Peyer's patch (tissue), 4 donors: ENCODE results near the gene NOX4. TPM values are rescaled to one million over a fixed set of nuclear protein-coding genes. Genes with fewer than 3 reads are reported as not detected.

ENCODE experiments used
- DNase-seq, 3 donors: peaks; one replicate each; pipeline ENCODE4 v3.0.0-alpha.2; 2017 to 2019
- H3K27ac ChIP-seq, 4 donors: fragments of 200-600 bp; sonication (generic); one replicate each; pipeline ENCODE4 v1.5.1; 2016 to 2019
- H3K27me3 ChIP-seq, 2 donors: fragments of 200-600 bp; sonication (generic); one replicate each; pipeline ENCODE4 v1.5.1; 2019
- H3K36me3 ChIP-seq, 3 donors: fragments of 200-600 bp; sonication (generic); one replicate each; pipeline ENCODE4 v1.5.1; 2016 to 2019
- H3K4me1 ChIP-seq, 4 donors: fragments of 200-600 bp; sonication (generic); one replicate each; pipeline ENCODE4 v1.5.1; 2016 to 2019
- H3K4me3 ChIP-seq, 4 donors: fragments of 200-600 bp; sonication (generic); 1 replicate in 3 of 4; 2 replicates in 1 of 4; pipeline ENCODE4 v1.5.1; 2016 to 2019; ENCODE audit warnings: mild to moderate bottlenecking in 1 of 4
- H3K9me3 ChIP-seq, 4 donors: fragments of 200-600 bp; sonication (generic); one replicate each; pipeline ENCODE4 v1.5.1; 2016 to 2019; ENCODE audit warnings: mild to moderate bottlenecking in 1 of 4
- CTCF ChIP-seq, 6 experiments: fragments of 450-650 bp in 4 of 6; fragments of 200-600 bp in 2 of 6; sonication (generic) in 1 of 6; IDR thresholded peaks; one replicate each; pipeline ENCODE4 v1.5.1; 2017 to 2019; ENCODE audit warnings: antibody characterized with exemption in 6 of 6, mild to moderate bottlenecking in 3 of 6, moderate library complexity in 1 of 6
- POLR2A ChIP-seq, 2 donors: fragments of 450-650 bp; IDR thresholded peaks; one replicate each; pipeline ENCODE4 v1.5.1; 2017; ENCODE audit warnings: antibody characterized with exemption in 2 of 2, mild to moderate bottlenecking in 2 of 2, moderate library complexity in 2 of 2
- total RNA-seq, 4 donors: library from RNA; depleted of rRNA; stranded (reverse); fragments of >200 nt; gene quantifications; one replicate each; pipeline ENCODE4 v1.1.0, GENCODE V29; 2016

The NOX4 gene
- total RNA-seq, 4 donors from 2014 or later, result 0.80 to 2.5 TPM; not detected in 2

DNA sequence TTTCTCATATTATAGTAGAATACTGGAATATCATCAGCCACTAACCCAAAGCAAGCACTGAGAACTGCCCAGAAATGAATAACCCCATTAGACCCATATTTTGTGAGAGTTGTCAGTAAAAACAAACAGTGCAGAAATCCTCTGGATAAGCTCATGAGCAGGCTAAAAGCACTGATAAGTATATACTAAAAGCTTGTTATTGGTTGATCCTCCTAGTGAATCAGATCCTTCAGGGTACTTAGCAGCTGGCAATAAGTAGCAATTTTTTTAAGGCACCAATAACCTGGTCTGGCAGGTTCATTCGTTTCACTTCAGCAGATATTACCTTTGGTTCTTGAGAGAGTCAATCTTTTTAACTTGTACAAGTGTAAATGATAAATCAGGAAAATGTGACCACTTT, 1.2 kb downstream of the NOX4 start:
- peaks cover 0 to 4% of the 10 kb centered on the region in 2 donors for H3K27me3 ChIP-seq
- no peaks in the 10 kb centered on the region for H3K4me1 ChIP-seq
- H3K36me3 ChIP-seq, result no peaks in the 10 kb centered on the region
- no peak overlapping the region for H3K4me3 ChIP-seq
- no peaks in the 10 kb centered on the region for H3K9me3 ChIP-seq
- TF ChIP-seq POLR2A (IDR thresholded peaks at IDR 0.05), result no peak
- no peak for TF ChIP-seq CTCF (IDR thresholded peaks at IDR 0.05)
- no peak overlapping the region for H3K27ac ChIP-seq
- no peak for DNase-seq

- no peak overlapping the region for H3K4me3 ChIP-seq
- H3K27me3 ChIP-seq, result peaks cover 0 to 4% of the 10 kb centered on the region in 2 donors
- DNase-seq, result no peak
- H3K36me3 ChIP-seq, result no peaks in the 10 kb centered on the region
- no peaks in the 10 kb centered on the region for H3K4me1 ChIP-seq
- H3K27ac ChIP-seq, result no peak overlapping the region
- H3K9me3 ChIP-seq, result no peaks in the 10 kb centered on the region
- TF ChIP-seq POLR2A (IDR thresholded peaks at IDR 0.05) (no peak), CTCF (IDR thresholded peaks at IDR 0.05) (no peak)
Observed at GRCh38 chr11:89487016-89487415, 4.2 kb downstream of the NOX4 start.

DNA sequence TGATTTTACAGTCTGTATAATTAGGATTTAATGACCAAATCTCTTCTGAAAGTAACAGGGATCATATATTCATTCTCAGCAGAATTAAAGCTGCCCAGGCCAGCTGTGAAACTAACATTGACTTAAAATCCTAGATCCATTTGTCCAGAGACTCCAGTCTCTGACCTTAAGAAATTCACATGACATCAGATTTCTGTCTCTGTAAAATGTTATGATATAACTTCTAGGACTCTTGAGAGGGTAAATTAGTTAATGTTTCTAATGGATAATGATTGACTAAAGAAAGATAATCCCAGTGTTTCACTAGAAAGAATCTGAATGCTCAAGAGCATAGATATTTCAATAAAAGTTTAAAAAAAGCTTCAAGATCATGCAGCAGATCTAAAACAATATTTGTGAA, 6.3 kb downstream of the NOX4 start:
- TF ChIP-seq CTCF (IDR thresholded peaks at IDR 0.05) (no peak), POLR2A (IDR thresholded peaks at IDR 0.05) (no peak)
- no peaks in the 10 kb centered on the region for H3K4me1 ChIP-seq
- H3K27me3 ChIP-seq, result no peaks in the 10 kb centered on the region
- H3K4me3 ChIP-seq, result no peak overlapping the region
- DNase-seq, result no peak
- H3K27ac ChIP-seq, result no peak overlapping the region
- H3K9me3 ChIP-seq, result no peaks in the 10 kb centered on the region
- H3K36me3 ChIP-seq, result no peaks in the 10 kb centered on the region

GRCh38 chr11:89477175-89477574, 14.0 kb downstream of the NOX4 start:
- H3K4me1 ChIP-seq, result no peaks in the 10 kb centered on the region
- no peak for TF ChIP-seq POLR2A (IDR thresholded peaks at IDR 0.05)
- no peak for TF ChIP-seq CTCF (IDR thresholded peaks at IDR 0.05)

GRCh38 chr11:89463266-89463780, 27.9 kb downstream of the NOX4 start:
- no peaks in the 10 kb centered on the region for H3K9me3 ChIP-seq
- TF ChIP-seq POLR2A (IDR thresholded peaks at IDR 0.05) (no peak), CTCF (IDR thresholded peaks at IDR 0.05) (no peak)

More at GRCh38 chr11:89477175-89477574, 14.0 kb downstream of the NOX4 start:
- Histone ChIP-seq H3K27ac (no peak overlapping the region), H3K4me3 (no peak overlapping the region), H3K27me3 (no peaks in the 10 kb centered on the region), H3K36me3 (no peaks in the 10 kb centered on the region), H3K9me3 (no peaks in the 10 kb centered on the region)
- DNase-seq, result no peak

GRCh38 chr11:89458716-89459115, 32.5 kb downstream of the NOX4 start:
- no peaks in the 10 kb centered on the region for H3K4me1 ChIP-seq
- no peaks in the 10 kb centered on the region for H3K9me3 ChIP-seq
- TF ChIP-seq CTCF (IDR thresholded peaks at IDR 0.05) (no peak), POLR2A (IDR thresholded peaks at IDR 0.05) (no peak)
- H3K27me3 ChIP-seq, result no peaks in the 10 kb centered on the region
- no peaks in the 10 kb centered on the region for H3K36me3 ChIP-seq
- no peak overlapping the region for H3K27ac ChIP-seq
- H3K4me3 ChIP-seq, result no peak overlapping the region
- DNase-seq, result no peak

More at GRCh38 chr11:89463266-89463780, 27.9 kb downstream of the NOX4 start:
- DNase-seq, result no peak
- H3K27me3 ChIP-seq, result no peaks in the 10 kb centered on the region
- H3K27ac ChIP-seq, result no peak overlapping the region
- H3K4me1 ChIP-seq, result no peaks in the 10 kb centered on the region
- H3K4me3 ChIP-seq, result no peak overlapping the region
- H3K36me3 ChIP-seq, result no peaks in the 10 kb centered on the region
